Skin epidermis (tissue), 12 donors: Measurements from ENCODE around the gene SEC11C.
"Not testable (repeated sequence)": the region's sequence is repeated elsewhere in the genome, so short reads cannot be mapped to it uniquely, and the experiment has no call there.

Experiments
- H3K27ac ChIP-seq, 21 experiments: fragments of 200-600 bp; sonication (generic) in 11 of 21; one replicate each; pipeline ENCODE4 v1.5.0; 2020; ENCODE audit warnings: mild to moderate bottlenecking in 3 of 21, inconsistent platforms in 2 of 21, moderate library complexity in 2 of 21
- H3K4me3 ChIP-seq, 7 experiments: fragments of 200-600 bp; sonication (generic) in 2 of 7; one replicate each; pipeline ENCODE4 v1.5.0; 2020; ENCODE audit warnings: inconsistent platforms in 2 of 7, mild to moderate bottlenecking in 2 of 7, moderate library complexity in 1 of 7

Gene SEC11C

DNA sequence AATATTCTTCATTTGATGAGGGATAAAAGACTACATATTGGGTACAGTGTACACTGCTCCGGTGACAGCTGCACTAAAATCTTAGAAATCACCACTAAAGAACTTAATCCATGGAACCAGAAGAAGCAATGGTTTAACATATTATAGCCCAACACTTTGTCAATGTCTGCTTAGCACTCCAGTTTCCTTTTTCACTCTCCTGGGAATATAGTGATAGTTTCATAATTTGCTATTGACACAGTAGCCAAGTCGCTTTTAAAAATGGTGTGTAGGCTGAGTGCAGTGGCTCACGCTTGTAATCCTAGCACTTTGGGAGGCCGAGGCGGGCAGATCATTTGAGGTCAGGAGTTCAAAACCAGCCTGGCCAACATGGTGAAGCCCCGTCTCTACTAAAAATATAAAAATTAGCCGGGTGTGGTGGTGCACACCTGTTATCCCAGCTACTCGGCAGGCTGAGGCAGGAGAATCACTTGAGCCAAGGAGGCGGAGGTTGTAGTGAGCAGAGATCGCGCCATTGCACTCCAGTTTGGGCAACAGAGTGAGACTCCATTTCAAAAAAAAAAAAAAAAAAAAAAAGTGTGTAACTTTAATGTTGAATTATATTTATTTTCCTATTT, 3.2 kb downstream of the SEC11C start:
- H3K27ac ChIP-seq, H3K4me3 ChIP-seq: not testable (repeated sequence)

DNA sequence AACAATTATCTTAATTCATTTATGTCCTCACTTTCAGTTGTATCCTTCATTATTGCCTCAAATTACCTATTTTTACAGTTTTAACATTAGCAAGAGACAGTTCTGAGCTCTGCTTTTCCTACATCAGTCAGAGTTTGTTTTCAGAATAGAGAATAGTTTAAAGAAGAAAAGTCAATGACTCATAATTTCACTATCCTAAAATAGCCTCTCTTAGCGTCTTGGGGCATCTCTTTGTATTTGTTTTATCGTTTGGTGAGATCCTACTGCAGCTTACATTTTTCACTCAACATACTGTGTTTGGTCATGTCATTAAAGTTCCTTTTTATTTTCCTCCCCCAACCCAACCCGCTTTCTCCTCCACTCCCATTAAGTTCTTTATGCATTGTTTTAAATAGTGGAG, 3.8 kb downstream of the SEC11C start:
- no peak overlapping the region for H3K27ac ChIP-seq
- no peak overlapping the region for H3K4me3 ChIP-seq

DNA sequence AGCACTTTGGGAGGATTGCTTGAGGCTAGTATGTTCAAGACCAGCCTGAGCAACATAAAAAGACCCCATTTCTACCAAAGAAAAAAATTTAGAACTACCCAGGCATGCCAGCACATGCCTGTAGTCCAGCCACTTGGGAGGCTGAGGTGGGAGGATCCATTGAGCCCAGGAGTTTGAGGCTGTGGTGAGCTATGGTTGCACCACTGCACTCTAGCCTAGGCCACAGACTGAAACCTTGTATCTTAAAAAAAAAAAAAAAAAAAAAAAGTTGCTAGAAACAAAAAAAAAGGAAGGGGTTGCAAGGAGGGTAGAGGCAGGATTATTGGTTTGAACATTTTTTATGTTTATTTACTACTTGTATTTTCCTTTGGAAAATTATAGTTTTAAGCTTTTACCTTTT, 4.8 kb downstream of the SEC11C start:
- no peak overlapping the region for H3K4me3 ChIP-seq
- no peak overlapping the region for H3K27ac ChIP-seq

DNA sequence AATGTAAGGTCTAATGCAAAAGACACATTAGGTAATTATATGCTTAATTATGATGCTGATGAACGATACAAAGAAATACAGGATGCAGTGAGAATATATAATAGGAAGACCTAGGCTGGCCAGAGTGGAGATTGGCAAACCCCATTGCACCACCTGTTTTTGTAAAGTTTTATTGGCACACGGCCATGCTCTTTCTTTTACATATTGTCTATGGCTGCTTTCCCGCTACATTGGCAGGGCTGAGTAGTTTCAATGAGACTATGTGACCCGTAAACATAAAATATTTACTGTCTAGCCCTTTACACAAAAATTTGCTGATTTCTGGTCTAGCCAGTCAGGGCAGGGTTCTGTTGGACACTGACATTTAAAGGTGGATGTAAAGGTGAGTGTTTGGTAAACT, 5.4 kb downstream of the SEC11C start:
- no peak overlapping the region for H3K27ac ChIP-seq
- H3K4me3 ChIP-seq, result no peak overlapping the region

DNA sequence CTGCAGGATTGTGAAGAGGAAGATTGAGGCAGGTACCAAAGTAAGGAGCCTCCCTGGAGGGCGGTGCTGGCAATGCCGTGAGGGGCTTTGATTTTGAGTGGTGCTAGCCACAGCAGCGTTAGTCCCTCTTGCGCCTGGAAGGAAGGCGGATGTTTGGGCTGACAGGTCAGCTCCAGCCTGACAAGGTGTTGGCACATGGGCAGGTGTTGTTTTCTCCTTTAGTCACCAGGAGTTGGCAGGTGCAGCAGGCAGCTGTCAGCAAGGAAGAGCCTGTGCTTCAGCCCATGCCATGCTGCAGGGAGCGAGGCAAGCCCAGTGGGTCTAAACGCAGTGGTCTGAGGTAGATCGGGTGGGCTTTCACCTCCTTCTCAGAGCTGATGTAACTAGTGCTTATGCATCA, 8.5 kb downstream of the SEC11C start:
- Histone ChIP-seq H3K27ac (no peak overlapping the region), H3K4me3 (no peak overlapping the region)

DNA sequence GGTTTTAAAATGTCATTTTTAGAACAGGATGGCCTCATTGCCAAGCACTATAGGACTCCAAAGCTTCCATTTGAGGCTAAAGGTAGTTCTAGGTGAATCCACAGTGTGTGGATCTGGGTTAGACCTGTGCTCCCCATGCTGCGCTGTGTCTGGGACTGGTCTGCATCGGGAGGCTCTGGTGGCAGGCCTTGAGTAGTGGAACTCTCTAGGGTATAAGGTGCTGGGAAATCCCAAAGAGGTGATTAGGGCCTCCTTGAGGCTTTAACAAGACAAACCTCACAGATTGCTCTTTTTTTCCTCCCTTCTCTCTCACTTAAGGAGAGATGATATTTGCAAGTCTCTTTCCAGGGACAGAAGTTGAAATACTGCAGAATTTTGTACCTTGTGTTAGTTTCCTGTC, 9.3 kb downstream of the SEC11C start:
- H3K4me3 ChIP-seq, result no peak overlapping the region
- no peak overlapping the region for H3K27ac ChIP-seq

DNA sequence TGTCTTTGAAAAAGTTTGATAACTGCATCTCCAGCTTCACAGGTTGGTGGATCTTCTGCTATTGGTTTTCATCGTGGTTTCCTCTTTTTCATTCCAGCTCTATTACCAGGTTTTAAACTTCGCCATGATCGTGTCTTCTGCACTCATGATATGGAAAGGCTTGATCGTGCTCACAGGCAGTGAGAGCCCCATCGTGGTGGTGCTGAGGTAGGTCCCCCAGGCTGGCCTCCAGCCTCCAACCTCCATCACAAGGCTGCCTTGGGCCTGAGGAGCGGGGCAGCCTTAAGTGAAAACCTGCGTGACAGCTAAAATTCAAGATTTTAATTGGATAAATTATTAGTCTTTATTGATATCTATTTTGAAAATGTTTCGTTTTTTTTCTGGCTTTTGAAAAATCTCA, 9.7 kb downstream of the SEC11C start:
- no peak overlapping the region for H3K4me3 ChIP-seq
- no peak overlapping the region for H3K27ac ChIP-seq

DNA sequence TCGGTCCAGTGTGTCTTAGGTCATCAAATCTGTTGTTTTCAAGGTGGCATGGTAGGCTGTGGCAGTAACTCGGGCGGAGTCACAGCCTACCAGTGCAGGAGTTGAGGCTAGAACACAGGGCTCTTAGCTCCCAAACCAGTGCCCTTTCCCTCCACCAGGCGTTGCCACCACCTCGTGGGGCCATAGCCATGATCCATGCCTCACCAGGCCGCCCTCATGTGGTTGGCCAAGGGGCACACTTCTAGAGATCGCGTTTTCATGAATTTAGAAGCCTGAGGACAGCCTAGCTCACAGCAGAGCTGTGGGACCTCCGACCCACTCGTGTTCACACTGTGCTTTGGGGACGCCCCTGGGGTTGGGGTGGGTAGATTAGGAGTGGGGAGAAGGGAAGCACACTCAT, 10.6 kb downstream of the SEC11C start:
- Histone ChIP-seq H3K27ac (no peak overlapping the region), H3K4me3 (no peak overlapping the region)

DNA sequence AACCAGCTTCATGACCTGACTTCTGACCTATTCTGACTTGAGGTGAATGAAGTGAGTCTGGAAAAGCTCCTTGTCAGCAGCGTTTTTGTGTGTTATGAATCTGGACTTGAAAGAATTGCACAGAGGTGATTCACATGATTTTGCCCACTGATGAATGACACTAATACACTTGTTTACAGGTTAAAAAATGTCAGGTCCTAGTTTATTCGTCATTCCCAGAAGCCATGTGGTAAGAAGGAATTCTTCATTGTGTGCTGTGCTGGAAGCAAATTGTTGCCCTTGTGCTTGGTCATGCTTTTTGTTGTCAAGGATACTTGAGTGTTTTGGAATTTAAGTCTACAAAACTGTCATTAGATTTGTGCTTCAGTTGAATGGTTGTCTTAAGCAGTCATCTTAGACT, 15.5 kb downstream of the SEC11C start:
- H3K27ac ChIP-seq, result no peak overlapping the region

DNA sequence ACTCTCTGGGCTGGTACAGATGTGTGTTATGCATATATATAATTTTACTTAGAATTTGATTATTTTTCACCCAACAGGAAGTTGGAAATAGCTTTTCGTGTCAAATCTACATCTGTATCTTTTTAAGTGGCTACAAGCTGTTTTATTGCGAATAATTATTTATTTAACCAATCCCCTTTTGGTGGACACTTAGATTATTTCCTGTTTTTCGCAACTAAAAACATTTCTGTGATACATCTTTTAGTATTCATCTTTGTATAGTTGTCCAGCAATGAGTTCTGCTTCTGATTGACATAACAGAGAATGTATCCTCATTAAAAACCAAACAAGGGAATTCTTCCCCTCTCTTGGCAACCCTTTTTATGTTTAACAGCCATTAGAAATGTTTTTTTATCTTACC, 16.6 kb downstream of the SEC11C start:
- no peak overlapping the region for H3K4me3 ChIP-seq
- no peak overlapping the region for H3K27ac ChIP-seq

More for the DNA sequence above, 15.5 kb downstream of the SEC11C start:
- H3K4me3 ChIP-seq, result no peak overlapping the region

DNA sequence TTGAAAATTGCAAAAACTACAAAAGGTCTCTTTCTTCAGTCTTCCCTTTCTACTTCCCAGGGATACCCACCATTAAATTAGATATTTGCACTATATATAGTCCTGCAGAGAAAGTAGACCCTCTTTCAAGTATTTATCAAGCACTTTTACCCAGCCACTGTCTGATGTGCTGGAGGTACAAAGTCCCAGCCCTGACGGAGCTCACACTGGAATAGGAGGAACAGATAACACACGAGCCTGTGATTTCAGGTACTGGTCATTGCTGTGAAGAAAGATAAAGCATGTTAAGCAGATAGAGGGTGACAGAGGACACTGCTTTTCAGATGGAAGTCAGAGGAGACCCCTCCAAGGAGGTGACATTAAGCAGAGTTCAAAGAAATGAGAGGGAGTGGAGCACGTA, 19.6 kb downstream of the SEC11C start:
- no peak overlapping the region for H3K27ac ChIP-seq
- no peak overlapping the region for H3K4me3 ChIP-seq

DNA sequence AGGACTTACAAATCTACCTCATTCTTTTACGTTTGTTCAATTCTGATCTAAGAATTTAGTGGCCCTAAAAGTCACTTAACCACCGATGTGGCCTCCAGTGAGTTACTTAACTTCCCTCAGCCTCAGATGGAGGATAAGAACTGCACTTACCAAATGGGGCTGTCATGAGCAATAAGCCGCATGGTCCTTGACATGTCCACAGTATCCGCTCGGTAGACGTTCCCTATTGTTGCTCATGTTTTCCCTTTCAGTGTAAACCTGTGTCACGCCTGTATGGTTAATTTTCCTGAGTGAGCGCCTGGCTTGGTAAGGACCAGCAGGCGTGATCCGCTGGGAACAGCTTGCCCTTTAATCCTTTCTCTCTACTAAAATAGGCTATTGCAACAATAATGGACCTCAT, 20.3 kb downstream of the SEC11C start:
- Histone ChIP-seq H3K27ac (no peak overlapping the region), H3K4me3 (no peak overlapping the region)

DNA sequence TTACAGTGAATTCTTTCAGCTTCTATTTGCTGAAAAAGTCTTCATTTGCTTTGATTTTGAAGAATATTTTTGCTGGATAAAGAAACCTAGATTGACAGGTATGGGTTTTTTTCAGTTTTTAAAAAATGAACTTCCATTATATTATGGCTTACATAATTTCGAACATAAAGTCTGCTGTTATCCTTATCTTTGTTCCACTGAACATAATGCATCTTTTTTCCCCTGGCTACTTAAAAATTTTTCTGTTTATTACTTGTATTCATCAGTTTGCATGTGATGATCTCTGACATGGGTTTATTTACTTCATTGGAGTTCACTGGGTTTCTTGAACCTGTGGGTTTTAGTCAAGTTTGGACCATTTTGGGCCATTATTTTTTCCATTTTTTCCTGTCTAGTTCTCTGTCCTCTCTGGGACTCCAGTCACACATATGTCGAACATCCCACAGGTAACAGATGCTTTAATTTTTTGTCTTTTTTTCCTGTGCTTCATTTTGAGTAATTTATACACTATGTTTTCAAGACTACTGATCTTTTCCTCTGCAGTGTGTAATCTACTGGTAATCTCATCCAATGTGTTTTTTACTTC, 33.1 kb downstream of the SEC11C start:
- no peak overlapping the region for H3K4me3 ChIP-seq

DNA sequence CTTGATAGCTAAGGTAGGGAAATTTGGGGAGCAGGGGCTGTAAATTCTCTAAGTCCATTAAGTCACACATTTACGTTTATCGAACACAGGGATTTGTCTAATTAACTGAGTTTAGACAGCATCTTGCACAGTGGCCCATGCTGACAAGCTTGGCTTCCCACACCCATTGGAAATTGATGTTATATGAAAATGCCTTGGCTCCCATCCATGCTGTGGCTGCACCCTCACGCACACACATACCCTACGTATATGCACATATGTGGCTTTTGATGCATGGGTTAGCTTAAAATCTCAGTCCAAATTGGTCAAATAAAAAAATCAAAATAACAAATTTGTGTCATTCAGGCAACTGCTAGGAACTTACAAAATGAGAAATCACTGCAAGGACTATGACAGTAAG, 37.8 kb downstream of the SEC11C start:
- H3K27ac ChIP-seq, result no peak overlapping the region
- no peak overlapping the region for H3K4me3 ChIP-seq

More for the DNA sequence above, 33.1 kb downstream of the SEC11C start:
- no peak overlapping the region for H3K27ac ChIP-seq

DNA sequence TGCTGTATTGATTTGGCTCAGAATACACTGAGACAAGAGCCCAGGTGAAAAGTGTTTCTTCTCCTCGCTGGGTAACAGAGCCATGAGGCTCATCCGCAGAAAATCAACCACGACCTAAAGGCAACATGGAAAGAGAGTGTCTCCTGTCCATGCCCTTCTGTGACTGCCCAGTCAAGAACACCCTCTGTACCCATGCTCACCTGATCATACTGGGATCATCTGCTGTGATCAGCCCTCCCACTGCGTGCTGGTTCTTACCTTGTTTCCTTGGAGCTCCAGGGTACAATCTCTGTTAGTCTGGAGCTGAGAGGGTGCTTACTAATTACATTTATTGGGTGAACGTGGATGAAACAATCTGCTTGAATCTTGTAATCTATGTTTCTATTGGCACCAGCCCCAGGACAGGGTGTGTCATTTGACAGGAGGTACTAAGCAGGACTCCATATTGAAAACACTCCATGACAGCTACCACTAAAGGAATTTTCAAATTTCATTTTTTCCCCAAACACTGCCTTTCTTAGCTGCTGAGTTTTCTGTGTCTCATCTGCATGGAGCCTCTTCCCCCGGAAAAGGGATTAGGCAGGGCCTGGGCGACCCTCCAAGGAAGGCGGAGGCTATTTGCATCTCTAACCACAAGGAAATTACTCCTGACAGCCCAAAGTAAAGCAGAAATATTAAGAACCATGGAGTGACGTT, 40.6 kb downstream of the SEC11C start:
- no peak overlapping the region for H3K27ac ChIP-seq
- H3K4me3 ChIP-seq, result no peak overlapping the region

DNA sequence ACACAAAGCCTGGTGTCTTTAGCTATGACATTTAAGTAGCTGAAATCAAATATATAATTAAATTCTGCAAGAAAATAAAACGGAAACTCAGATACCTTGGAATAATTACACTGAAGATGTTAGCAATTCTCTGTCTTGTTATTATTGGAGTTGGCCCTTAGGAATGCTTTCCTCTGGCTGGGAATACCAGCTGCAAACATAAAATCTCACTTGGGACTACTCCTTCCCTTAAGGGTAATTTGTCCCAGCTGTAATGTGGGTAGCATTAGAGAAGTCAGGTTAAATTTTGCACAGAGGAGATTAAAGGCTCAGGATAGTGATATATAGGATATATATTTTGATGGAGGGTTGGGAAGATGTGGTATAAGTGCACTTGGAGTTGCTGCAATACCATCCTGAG, 43.0 kb downstream of the SEC11C start:
- Histone ChIP-seq H3K27ac (no peak overlapping the region), H3K4me3 (no peak overlapping the region)

DNA sequence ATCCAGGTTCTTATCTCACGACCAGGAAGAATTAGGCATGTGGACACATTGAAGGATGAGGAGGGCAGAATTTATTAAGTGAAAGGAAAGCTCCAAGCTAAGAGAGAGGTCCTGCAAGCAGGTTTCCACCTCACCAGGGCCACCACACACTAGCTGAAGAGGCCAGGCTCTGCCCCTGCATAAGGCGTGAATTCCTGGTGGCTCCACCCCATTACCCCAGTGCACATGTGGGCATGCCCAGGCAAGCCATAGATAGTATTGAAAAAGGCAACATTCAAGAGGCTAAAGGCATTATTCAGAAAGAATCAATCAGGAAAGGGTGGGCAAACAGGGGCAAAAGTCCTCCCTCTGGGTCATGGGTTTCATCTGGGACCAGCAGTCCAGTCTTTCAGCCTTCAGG, 49.3 kb downstream of the SEC11C start:
- H3K4me3 ChIP-seq, result no peak overlapping the region
- H3K27ac ChIP-seq, result no peak overlapping the region

DNA sequence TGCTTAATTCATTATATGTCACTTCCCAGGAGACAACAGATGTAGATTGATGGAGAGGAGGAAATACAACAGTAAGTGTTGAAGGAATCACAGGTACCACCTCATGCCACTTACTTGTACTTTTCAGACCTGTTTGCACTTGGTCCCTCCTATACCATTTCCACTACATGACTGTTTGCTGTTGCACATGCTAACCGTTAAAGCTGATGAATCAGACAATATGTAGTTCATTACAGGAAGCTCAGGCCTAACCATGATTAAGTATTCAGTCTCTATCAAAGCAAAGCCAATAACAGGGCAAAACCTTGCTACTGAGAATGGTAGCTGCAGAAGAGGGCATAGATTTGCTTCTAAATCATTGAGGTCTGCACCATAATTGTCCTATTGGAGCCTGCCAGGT, 50.1 kb downstream of the SEC11C start:
- Histone ChIP-seq H3K4me3 (no peak overlapping the region), H3K27ac (no peak overlapping the region)

DNA sequence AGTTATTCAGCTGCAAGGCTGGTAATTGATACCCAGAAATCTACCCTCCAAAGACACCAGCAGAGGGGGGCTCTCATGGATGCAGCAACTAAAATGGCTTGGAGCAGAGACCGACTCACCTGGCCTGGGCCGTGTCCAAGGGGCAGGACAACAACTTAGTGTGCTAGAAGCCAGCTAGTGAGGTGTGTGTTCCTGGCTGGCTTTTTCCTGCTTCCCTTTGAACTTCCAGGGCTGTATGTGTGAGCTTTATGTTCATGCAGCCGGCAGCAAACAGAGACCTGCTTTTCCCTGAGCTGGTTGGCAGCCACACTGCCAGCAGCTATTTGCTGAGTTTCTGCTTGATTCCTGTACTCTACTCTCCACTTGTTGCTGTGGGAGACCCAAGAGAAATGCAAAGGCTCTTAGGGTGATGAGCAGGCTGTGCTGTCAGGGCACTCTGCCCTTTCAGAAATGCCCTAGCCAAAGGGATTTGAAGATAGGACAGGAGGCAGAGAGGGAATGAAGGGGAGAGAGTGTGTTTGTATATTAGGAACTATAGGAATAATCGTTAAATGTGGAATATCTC, 56.6 kb downstream of the SEC11C start:
- H3K27ac ChIP-seq, result no peak overlapping the region
- no peak overlapping the region for H3K4me3 ChIP-seq

DNA sequence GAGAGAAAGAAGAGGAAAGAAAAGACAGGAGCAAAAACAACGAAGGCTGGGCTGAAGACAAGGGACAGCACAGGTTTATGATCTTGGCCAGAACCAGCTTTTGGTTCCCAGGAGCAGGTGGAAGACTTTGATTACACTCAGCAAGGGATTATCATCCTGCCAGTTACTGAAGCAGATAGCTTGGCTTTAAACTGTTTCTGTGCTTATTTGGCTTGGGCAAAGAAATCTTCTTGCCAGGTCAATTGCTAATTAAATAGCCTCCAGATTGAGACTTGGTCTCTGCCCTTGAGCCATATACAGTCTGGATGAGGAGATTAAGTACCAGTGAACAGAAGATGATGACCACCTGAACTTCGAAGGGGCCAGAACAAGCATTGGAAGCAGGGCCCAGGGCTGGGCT, 58.0 kb downstream of the SEC11C start:
- Histone ChIP-seq H3K27ac (no peak overlapping the region), H3K4me3 (no peak overlapping the region)

DNA sequence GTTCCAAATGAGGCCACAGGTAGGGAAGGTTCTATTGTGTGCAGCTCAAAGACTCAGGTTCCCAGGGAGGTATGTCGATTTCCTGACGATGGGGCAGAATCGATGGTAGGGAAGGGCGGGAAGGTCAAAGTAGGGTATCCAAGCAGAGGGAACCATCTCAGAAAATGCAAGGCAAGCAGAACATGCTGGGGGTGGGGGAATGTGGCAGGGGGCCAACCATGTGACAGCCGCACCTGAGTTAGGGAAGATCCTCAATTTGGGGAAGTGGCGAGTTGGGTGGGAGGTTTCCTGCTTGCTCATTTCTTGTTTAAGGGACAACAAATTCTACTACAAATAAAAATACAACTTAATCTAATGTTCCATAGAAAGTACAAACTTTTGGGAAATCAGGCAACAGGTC, 58.5 kb downstream of the SEC11C start:
- Histone ChIP-seq H3K27ac (no peak overlapping the region), H3K4me3 (no peak overlapping the region)
